Muscle of leg (tissue), 11 donors: Measurements from ENCODE around the gene RACGAP1. TPM values are rescaled to one million over a fixed set of nuclear protein-coding genes. Genes with fewer than 3 reads are reported as not detected.
"Not testable (repeated sequence)": the region's sequence is repeated elsewhere in the genome, so short reads cannot be mapped to it uniquely, and the experiment has no call there.

ENCODE experiments used
- DNase-seq: peaks from one replicate; pipeline ENCODE4 v3.0.0; 2013
- H3K27ac ChIP-seq: one replicate; pipeline ENCODE4 v1.5.1; 2013; ENCODE audit warnings: mild to moderate bottlenecking, low read length, control low read depth
- H3K27me3 ChIP-seq: one replicate; pipeline ENCODE4 v1.6.1; 2013; ENCODE audit warnings: low read length; ENCODE audit not compliant: control insufficient read depth, insufficient read depth
- H3K36me3 ChIP-seq: one replicate; pipeline ENCODE4 v1.6.1; 2013; ENCODE audit warnings: low read length; ENCODE audit not compliant: control insufficient read depth, insufficient read depth
- H3K4me1 ChIP-seq: one replicate; pipeline ENCODE4 v1.6.1; 2013; ENCODE audit warnings: low read length; ENCODE audit not compliant: control insufficient read depth, insufficient read depth
- H3K4me3 ChIP-seq: one replicate; pipeline ENCODE4 v1.5.1; 2013; ENCODE audit warnings: low read length, control low read depth
- H3K9me3 ChIP-seq: replicated peaks from 2 replicates; pipeline ENCODE4 v1.6.1; 2013; ENCODE audit warnings: low read depth, low read length; ENCODE audit not compliant: control insufficient read depth
- WGBS: methylation state at CpG from one replicate; pipeline ENCODE4 v1.1.5; 2013; ENCODE audit warnings: missing lambda C conversion rate; ENCODE audit not compliant: insufficient coverage; 5-methylcytosine and 5-hydroxymethylcytosine counted together
- polyA plus RNA-seq, 8 donors: library from polyadenylated mRNA; unstranded; fragments of 120-200 nt; gene quantifications; one replicate each; pipeline versions ENCODE4 v1.2.1 to v1.2.3, GENCODE V29; 2013; ENCODE audit warnings: inconsistent platforms in 1 of 8, low replicate concordance in 1 of 8; ENCODE audit not compliant: insufficient read length in 8 of 8, insufficient read depth in 1 of 8
- total RNA-seq: library from RNA; stranded (reverse); fragments of 120-200 nt; gene quantifications from one replicate; pipeline ENCODE4 v1.2.4, GENCODE V29; 2013

Gene RACGAP1
- total and polyA plus RNA-seq, 9 donors, result 21.3 to 40.7 (median 28.8) TPM

DNA sequence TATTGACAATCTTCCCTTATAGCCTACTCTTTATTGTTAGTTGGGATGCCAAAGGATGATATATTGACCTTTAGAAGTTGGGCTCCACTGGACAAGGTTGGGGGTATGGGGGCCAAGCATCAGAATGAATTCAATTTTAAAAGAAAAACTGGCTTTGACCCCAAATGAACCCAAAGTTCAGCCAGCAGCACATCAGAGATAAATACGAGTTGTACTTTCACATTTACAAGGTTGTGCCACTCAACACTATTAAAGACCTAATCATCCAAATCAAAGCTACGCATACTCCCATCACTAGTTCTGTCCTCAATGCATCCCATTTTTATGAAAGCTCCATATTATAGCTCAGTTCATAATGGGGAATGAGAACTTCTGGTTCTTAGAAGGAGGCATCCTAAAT is 35.9 kb downstream of the RACGAP1 start:
- peaks cover 49% of the 10 kb centered on the region for H3K36me3 ChIP-seq
- not testable (repeated sequence) for H3K4me1 ChIP-seq, DNase-seq, H3K27me3 ChIP-seq, H3K27ac ChIP-seq, H3K4me3 ChIP-seq, H3K9me3 ChIP-seq
- WGBS, result no CpG with 5 or more reads among the region's 2 CpGs

DNA sequence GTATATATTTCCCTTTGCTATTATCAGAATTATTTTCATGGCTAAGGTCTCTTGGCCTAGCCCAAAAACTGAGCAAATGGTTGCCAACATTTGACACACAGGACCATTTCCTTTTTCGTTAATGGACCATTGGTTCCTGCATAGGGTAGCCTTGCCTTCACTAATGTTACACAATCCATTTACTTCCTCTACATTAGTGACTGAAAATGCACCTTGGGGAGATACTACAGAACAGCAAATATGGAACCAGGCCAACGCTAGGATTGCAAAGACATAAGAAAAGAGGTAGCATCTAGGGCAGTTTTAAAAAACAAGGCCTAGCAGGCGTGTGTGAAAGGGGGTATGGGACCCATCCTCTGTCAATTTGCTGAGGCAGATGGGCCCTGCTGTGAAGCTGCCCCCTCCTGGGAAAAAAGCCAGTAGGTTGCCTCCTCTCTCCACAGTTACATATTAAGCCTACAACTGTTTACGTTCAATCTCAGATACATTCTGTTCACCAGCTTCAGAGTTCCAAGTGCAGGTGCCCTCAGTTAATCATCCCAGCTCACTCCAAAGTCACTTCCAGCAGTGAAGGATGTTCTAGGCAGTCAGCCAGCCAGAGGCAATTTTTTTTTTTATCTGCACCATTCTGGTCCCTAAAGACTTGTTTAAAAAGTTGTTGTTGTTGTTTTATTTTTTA is 37.5 kb downstream of the RACGAP1 start:
- Histone ChIP-seq H3K27ac (no peak overlapping the region), H3K36me3 (peaks cover 35% of the 10 kb centered on the region), H3K27me3 (no peaks in the 10 kb centered on the region), H3K4me3 (no peak overlapping the region), H3K9me3 (no peaks in the 10 kb centered on the region), H3K4me1 (peaks cover 20% of the 10 kb centered on the region)
- WGBS, result 34% methylated on average over 3 of the region's 4 CpGs
- DNase-seq, result peak; percentile 51

DNA sequence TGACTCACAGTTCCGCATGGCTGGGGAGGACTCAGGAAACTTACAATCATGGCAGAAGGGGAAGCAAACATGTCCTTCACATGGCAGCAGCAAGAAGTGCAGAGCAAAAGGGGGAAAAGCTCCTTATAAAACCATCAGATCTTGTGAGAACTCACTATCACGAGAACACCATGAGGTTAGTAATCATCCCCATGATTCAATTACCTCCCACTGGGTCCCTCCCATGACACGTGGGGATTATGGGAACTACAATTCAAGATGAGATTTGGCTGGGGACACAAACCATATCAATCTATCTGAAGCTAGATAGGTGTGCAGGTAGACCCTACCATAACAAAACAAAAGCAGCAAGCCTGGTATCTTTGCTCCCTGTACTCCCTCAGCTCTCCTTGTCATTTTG is 38.8 kb downstream of the RACGAP1 start:
- not testable (repeated sequence) for DNase-seq, H3K27ac ChIP-seq, H3K9me3 ChIP-seq, H3K4me3 ChIP-seq, H3K27me3 ChIP-seq
- no CpG with 5 or more reads among the region's 3 CpGs for WGBS
- Histone ChIP-seq H3K4me1 (peaks cover 20% of the 10 kb centered on the region), H3K36me3 (peaks cover 24% of the 10 kb centered on the region)

DNA sequence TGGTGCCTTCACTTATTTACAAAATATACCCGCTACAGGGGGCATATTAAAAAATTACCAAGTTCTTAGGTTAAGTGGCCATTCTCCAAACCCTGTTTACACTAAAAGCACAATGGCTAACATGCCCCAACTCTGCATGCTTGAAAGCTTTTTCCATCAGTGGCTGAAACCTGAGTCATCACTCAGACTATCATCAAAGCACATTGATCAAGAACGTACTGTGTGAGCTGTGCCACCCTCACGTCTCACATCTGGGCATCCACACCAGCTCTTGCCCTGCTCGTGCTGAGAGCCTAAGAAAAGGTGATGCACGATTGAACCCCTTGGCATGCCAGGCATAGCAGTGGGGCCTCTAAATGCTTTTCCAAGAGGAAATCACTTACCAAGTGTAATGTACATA is 39.3 kb downstream of the RACGAP1 start:
- no peak for DNase-seq
- Histone ChIP-seq H3K9me3 (no peaks in the 10 kb centered on the region), H3K4me1 (peaks cover 20% of the 10 kb centered on the region), H3K27ac (no peak overlapping the region), H3K4me3 (no peak overlapping the region), H3K36me3 (peaks cover 23% of the 10 kb centered on the region), H3K27me3 (no peaks in the 10 kb centered on the region)
- WGBS, result 79% methylated on average over 4 of the region's 5 CpGs

DNA sequence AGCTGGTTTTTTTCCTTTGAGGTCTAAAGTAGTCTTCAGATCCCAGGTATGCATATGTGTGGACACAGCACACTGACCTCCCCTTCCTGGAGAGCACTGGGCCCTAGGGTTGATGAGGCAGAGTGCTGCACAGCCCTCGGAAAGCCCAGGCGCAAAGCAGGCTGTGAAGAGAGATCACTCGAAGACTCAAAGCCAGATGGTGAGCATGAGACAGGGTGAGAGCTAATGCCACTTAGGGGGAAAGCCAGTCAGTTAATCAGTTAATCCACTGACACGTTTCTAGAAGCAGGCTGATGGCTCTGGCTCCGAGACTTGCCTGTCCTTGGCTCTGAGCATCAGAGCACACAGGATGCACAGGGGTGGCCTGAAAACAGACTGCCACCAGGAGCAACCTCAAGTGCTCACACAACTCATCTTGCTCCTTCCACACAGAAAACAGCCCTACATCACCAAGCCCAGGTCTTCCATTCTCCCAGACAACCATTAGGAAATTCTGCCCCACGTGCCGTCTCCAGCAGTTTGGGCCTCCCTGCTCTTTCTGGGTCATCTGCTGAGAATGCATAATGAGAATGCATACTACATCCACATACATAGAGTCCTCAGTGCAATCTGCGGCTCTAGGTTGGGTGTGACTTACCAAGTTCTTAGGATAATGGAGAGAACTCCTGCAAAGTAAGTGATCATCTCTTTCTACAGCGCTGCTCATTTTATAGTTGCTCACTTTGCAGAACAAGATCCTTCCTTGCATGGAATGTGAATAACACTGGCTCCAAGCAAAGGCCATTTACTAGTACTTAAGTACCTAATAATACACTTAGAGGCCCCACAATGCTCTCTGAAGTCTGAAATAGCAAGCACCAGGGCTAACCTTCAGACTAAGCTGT is 40.6 kb downstream of the RACGAP1 start:
- WGBS, result 64% methylated on average over 6 of the region's 9 CpGs
- peak; percentile 16 for DNase-seq
- Histone ChIP-seq H3K27ac (peak overlapping the region; percentile 2), H3K36me3 (peaks cover 19% of the 10 kb centered on the region), H3K4me1 (peaks cover 20% of the 10 kb centered on the region), H3K9me3 (no peaks in the 10 kb centered on the region), H3K4me3 (no peak overlapping the region), H3K27me3 (no peaks in the 10 kb centered on the region)

DNA sequence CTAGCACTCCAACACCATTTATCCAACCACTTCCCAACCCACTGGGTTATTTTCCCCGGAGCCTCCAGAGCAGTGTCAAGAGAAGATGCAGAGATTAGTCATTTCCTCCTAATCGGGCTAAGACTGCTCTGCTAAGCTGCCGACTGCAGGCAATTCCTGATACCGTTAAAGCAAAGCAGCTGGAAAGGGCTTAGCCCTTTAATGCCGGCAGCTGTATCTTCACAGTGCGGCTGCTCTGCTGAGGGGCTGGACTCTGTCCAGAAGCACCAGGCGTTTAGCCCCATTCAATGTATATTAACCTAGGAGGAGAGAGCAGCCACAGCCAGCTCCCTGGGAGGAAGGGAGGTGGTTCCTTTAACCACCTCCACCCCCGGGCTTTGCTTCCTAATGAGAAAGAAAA is 41.4 kb downstream of the RACGAP1 start:
- no peaks in the 10 kb centered on the region for H3K27me3 ChIP-seq
- peak; percentile 91 for DNase-seq
- H3K4me3 ChIP-seq, result no peak overlapping the region
- peaks cover 16% of the 10 kb centered on the region for H3K36me3 ChIP-seq
- H3K9me3 ChIP-seq, result no peaks in the 10 kb centered on the region
- H3K4me1 ChIP-seq, result peaks cover 24% of the 10 kb centered on the region
- peak overlapping the region; percentile 65 for H3K27ac ChIP-seq
- WGBS, result 0% methylated on average over 4 of the region's 8 CpGs

DNA sequence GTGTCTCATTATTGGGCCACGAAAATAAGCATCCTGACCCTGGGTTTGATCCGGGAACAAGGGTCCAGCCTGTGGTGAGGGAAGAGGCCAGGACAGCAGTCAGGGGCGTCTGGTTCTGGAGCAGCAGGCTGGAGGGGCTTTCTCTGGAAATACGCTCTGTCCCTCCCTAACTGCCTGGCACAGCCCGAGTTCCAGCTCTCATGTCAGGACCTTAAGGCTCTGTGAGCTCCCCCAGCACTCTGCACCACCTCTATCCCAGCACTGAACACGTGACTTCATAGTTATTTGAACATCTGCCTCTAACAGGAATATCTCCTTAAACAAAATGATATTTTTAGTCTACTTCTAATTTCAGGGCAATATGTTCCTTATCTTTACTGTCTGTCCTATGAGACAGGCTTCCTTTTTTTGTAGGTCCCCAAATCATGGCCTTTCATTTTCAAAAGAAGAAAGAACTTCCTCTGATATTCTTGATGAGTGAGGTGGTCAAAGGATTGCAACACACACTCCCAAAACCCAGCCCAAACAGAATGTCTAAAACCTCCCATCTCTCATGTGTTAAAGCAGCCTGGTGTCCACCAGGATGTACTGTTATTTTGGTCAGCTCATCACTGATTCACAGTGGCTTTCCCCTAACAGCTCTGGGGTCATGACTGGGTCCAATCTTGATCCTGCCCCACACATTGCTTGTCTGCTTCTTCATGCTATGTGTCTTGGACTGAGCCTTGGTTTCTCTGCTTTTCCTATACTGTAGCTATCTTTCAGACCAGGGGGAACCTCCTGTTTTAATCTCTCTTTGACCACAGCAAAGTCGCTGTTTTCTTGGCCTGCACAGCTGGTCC is 42.8 kb downstream of the RACGAP1 start:
- Histone ChIP-seq H3K4me1 (peaks cover 26% of the 10 kb centered on the region), H3K27me3 (no peaks in the 10 kb centered on the region), H3K4me3 (no peak overlapping the region), H3K9me3 (no peaks in the 10 kb centered on the region), H3K27ac (no peak overlapping the region), H3K36me3 (peaks cover 6% of the 10 kb centered on the region)
- no peak for DNase-seq
- WGBS, result 68% methylated on average over 4 of the region's 7 CpGs

DNA sequence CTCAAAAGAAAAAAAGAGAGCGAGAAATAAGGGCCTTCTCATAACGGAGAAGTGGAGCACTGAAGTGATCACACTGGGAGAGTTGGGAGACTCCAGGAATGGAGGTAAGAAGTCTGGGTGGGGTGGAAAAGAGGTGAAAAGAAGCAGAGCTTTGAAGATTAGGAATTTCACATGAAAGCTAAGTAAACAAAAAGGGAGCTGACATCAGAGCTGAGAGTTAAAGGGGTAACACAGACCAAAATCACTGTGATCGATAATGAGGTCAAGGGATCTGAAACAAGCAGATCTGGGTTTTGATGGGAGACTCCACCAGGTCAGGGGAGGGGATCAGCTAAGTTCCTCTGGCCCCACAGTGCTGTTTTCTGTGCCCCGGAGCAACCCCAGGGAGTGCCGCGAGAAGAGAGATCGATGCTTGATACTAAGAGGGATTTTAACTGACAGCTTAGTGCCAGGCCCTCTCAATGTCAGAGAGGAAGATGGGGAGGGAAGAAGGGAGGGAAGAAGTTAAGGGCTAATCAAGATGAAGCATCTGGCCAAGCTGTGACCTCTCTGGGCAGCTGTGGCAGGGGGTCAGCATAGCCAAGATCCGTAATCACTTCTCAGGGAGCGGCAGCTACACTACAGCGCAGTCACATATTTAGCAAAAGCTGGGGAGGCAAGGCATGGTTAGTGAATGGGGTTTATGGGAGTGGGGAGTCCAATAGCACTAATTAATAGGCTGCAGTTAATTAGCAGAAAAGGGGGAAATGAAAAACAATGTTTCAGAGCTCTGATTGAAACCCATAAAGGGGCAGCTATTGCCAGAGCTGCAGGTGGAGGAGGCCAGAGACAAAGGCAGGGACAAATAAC is 44.6 kb downstream of the RACGAP1 start:
- Histone ChIP-seq H3K27ac (no peak overlapping the region), H3K36me3 (peaks cover 5% of the 10 kb centered on the region), H3K4me1 (peaks cover 26% of the 10 kb centered on the region), H3K9me3 (no peaks in the 10 kb centered on the region), H3K4me3 (no peak overlapping the region), H3K27me3 (peaks cover 3% of the 10 kb centered on the region)
- DNase-seq, result no peak
- WGBS, result 84% methylated on average over 10 of the region's 10 CpGs

DNA sequence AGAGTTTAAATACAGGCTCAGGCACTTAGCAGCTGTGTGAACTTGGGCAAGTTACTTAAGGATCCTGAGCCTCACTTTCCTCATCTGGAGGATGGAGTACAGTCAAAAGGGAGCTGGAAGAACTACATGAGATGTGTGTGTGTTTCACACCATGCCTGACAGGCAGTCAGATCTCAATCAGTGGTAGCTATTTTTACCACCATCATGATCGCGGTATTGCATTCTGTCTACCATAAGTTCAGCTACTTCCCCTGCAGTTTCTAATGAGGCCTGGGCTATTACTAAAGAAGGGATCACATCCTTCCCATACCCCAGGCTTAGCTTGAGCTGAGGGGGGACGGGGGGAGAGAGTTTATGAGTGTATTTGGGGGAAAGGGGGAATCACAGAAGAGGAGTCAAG is 45.5 kb downstream of the RACGAP1 start:
- no CpG with 5 or more reads among the region's 3 CpGs for WGBS
- Histone ChIP-seq H3K4me3 (no peak overlapping the region), H3K27me3 (peaks cover 3% of the 10 kb centered on the region), H3K4me1 (peaks cover 33% of the 10 kb centered on the region), H3K27ac (no peak overlapping the region), H3K36me3 (peaks cover under 1% of the 10 kb centered on the region), H3K9me3 (no peaks in the 10 kb centered on the region)
- no peak for DNase-seq
